G401 (cell line): Measurements from ENCODE around the gene UTP14A. TPM values are rescaled to one million over a fixed set of nuclear protein-coding genes. Genes with fewer than 3 reads are reported as not detected.

Experiments used
- total RNA-seq: library from RNA; depleted of rRNA; stranded (reverse); fragments of >200 nt; shearing (Covaris generic); gene quantifications from 2 replicates; pipeline ENCODE4 v1.2.3, GENCODE V29; 2014; rRNA removed

The UTP14A gene
- total RNA-seq, 1 experiment from 2014 or later = 12.1 TPM

Other genes with a start within 250 kb of the UTP14A start
- gene XPNPEP2, start 167.2 kb upstream of the UTP14A start, total RNA-seq = not detected in 2 replicates
- not detected in 2 replicates for gene SASH3, start 126.2 kb upstream of the UTP14A start, total RNA-seq
- 5.0 and 6.3 TPM in 2 replicates for gene ZDHHC9, start 62.3 kb upstream of the UTP14A start, total RNA-seq
- gene BCORL1, start 76.5 kb downstream of the UTP14A start, total RNA-seq = 1.4 and 3.4 TPM in 2 replicates
- 8.4 and 16.1 TPM in 2 replicates for gene ELF4, start 204.3 kb downstream of the UTP14A start, total RNA-seq